ENCODE data around the gene RMI2. TPM values are rescaled to one million over a fixed set of nuclear protein-coding genes. Genes with fewer than 3 reads are reported as not detected.

Gene RMI2
- total RNA-seq, 4 donors from 2014 or later, result 2.3 to 6.6 (median 3.5) TPM

GRCh38 chr16:11328172-11329070 lies 16.8 kb upstream of the RMI2 start:
- Histone ChIP-seq H3K9me3 (no peaks in the 10 kb centered on the region), H3K4me3 (peak overlapping the region in 1 of 4 donors; percentile 19), H3K4me1 (peaks cover 0 to 34% (median 25%) of the 10 kb centered on the region in 4 donors), H3K27me3 (no peaks in the 10 kb centered on the region), H3K27ac (peak overlapping the region; percentile 47 to 80 (median 66)), H3K36me3 (no peaks in the 10 kb centered on the region)
- no peak for TF ChIP-seq POLR2A (IDR thresholded peaks at IDR 0.05)
- TF ChIP-seq CTCF (IDR thresholded peaks at IDR 0.05), result no peak
- DNase-seq, result peak in 2 of 3 donors; percentile 84 to 92

GRCh38 chr16:11329071-11329491 lies 16.2 kb upstream of the RMI2 start:
- Histone ChIP-seq H3K9me3 (no peaks in the 10 kb centered on the region), H3K27ac (peak overlapping the region; percentile 47 to 80 (median 66)), H3K4me1 (peaks cover 0 to 34% (median 25%) of the 10 kb centered on the region in 4 donors), H3K27me3 (no peaks in the 10 kb centered on the region), H3K36me3 (no peaks in the 10 kb centered on the region), H3K4me3 (no peak overlapping the region)
- TF ChIP-seq CTCF (IDR thresholded peaks at IDR 0.05), result no peak
- no peak for TF ChIP-seq POLR2A (IDR thresholded peaks at IDR 0.05)
- DNase-seq, result peak in 1 of 3 donors; percentile 40

GRCh38 chr16:11329891-11330290 lies 15.4 kb upstream of the RMI2 start:
- Histone ChIP-seq H3K27me3 (no peaks in the 10 kb centered on the region), H3K4me3 (no peak overlapping the region), H3K9me3 (no peaks in the 10 kb centered on the region), H3K4me1 (peaks cover 0 to 34% (median 23%) of the 10 kb centered on the region in 4 donors), H3K36me3 (no peaks in the 10 kb centered on the region), H3K27ac (peak overlapping the region in 1 of 4 donors; percentile 80)
- no peak for DNase-seq
- no peak for TF ChIP-seq CTCF (IDR thresholded peaks at IDR 0.05)
- no peak for TF ChIP-seq POLR2A (IDR thresholded peaks at IDR 0.05)

GRCh38 chr16:11330526-11331237 lies 14.6 kb upstream of the RMI2 start:
- no peak for TF ChIP-seq POLR2A (IDR thresholded peaks at IDR 0.05)
- Histone ChIP-seq H3K9me3 (no peaks in the 10 kb centered on the region), H3K36me3 (no peaks in the 10 kb centered on the region), H3K27me3 (no peaks in the 10 kb centered on the region), H3K4me3 (no peak overlapping the region), H3K27ac (no peak overlapping the region), H3K4me1 (peaks cover 0 to 27% (median 19%) of the 10 kb centered on the region in 4 donors)
- DNase-seq, result no peak

GRCh38 chr16:11331967-11332366 lies 13.3 kb upstream of the RMI2 start:
- Histone ChIP-seq H3K36me3 (no peaks in the 10 kb centered on the region), H3K9me3 (no peaks in the 10 kb centered on the region), H3K4me1 (peaks cover 0 to 24% (median 15%) of the 10 kb centered on the region in 4 donors), H3K27ac (no peak overlapping the region), H3K4me3 (no peak overlapping the region), H3K27me3 (no peaks in the 10 kb centered on the region)
- TF ChIP-seq CTCF (IDR thresholded peaks at IDR 0.05) (no peak), POLR2A (IDR thresholded peaks at IDR 0.05) (no peak)
- DNase-seq, result no peak

- no peak for DNase-seq
- Histone ChIP-seq H3K27me3 (no peaks in the 10 kb centered on the region), H3K4me1 (peaks cover 0 to 17% (median 10%) of the 10 kb centered on the region in 4 donors), H3K27ac (no peak overlapping the region), H3K9me3 (no peaks in the 10 kb centered on the region), H3K4me3 (no peak overlapping the region), H3K36me3 (no peaks in the 10 kb centered on the region)
- TF ChIP-seq POLR2A (IDR thresholded peaks at IDR 0.05), result no peak
- TF ChIP-seq CTCF (IDR thresholded peaks at IDR 0.05), result no peak
Observed at GRCh38 chr16:11333010-11333409, 12.2 kb upstream of the RMI2 start.
